HL-60 (cell line): ENCODE data around the gene EPB41L2.

ENCODE experiments used
- DNase-seq, 2 experiments: peaks; one replicate each; pipeline ENCODE4 v3.0.0-alpha.2; 2010 to 2020; ENCODE audit warnings: low read depth in 1 of 2, low spot score in 1 of 2
- H3K27ac ChIP-seq: fragments of 250-450 bp; sonication (Bioruptor Pico); replicated peaks from 2 replicates; pipeline ENCODE4 v1.5.1; 2020; ENCODE audit warnings: mild to moderate bottlenecking, moderate library complexity
- H3K27me3 ChIP-seq: fragments of 250-450 bp; sonication (Bioruptor Pico); 2 replicates; pipeline ENCODE4 v1.5.1; 2021; ENCODE audit warnings: mild to moderate bottlenecking, moderate library complexity; ENCODE audit not compliant: insufficient read depth, poor library complexity, severe bottlenecking
- H3K4me3 ChIP-seq: replicated peaks from 2 replicates; pipeline ENCODE4 v1.5.1; 2011; ENCODE audit warnings: mild to moderate bottlenecking, control low read depth, low read length; ENCODE audit not compliant: insufficient read depth
- CTCF ChIP-seq: IDR thresholded peaks from one replicate; pipeline ENCODE4 v1.5.1; 2011; ENCODE audit warnings: low read length, control low read depth, inconsistent platforms; ENCODE audit not compliant: insufficient read depth
- GABPA ChIP-seq: IDR thresholded peaks from 2 replicates; pipeline ENCODE4 v1.6.1; 2012; ENCODE audit warnings: low read depth
- POLR2AphosphoS5 ChIP-seq: IDR thresholded peaks from 2 replicates; pipeline ENCODE4 v1.6.1; 2012; ENCODE audit warnings: low read depth
- REST ChIP-seq: IDR thresholded peaks from 2 replicates; pipeline ENCODE4 v1.6.1; 2012; ENCODE audit warnings: low read depth; ENCODE audit not compliant: insufficient replicate concordance
- SPI1 ChIP-seq: IDR thresholded peaks from 2 replicates; pipeline ENCODE4 v1.6.1; 2012; ENCODE audit warnings: low read depth, mild to moderate bottlenecking, borderline replicate concordance

EPB41L2 gene

GRCh38 chr6:130964289-130964688, 98.8 kb downstream of the EPB41L2 start:
- H3K4me3 ChIP-seq = no peak overlapping the region
- DNase-seq = no peak
- H3K27me3 ChIP-seq = no peaks in the 10 kb centered on the region
- no peak for TF ChIP-seq GABPA
- H3K27ac ChIP-seq = no peak overlapping the region

- Histone ChIP-seq H3K27ac (no peak overlapping the region), H3K27me3 (no peaks in the 10 kb centered on the region), H3K4me3 (no peak overlapping the region)
- no peak for TF ChIP-seq SPI1
- DNase-seq = no peak
These were observed 100.1 kb downstream of the EPB41L2 start for GRCh38 chr6:130962966-130963365.

GRCh38 chr6:130961148-130961547, 101.9 kb downstream of the EPB41L2 start:
- no peak for TF ChIP-seq CTCF
- TF ChIP-seq POLR2AphosphoS5 = no peak
- no peak for TF ChIP-seq REST
- TF ChIP-seq GABPA = no peak
- TF ChIP-seq SPI1 = no peak
- Histone ChIP-seq H3K27ac (no peak overlapping the region), H3K27me3 (no peaks in the 10 kb centered on the region), H3K4me3 (no peak overlapping the region)
- no peak for DNase-seq

- Histone ChIP-seq H3K4me3 (no peak overlapping the region), H3K27me3 (no peaks in the 10 kb centered on the region)
These were observed 103.1 kb downstream of the EPB41L2 start for GRCh38 chr6:130959951-130960350.

More at GRCh38 chr6:130959951-130960350, 103.1 kb downstream of the EPB41L2 start:
- no peak overlapping the region for H3K27ac ChIP-seq
- DNase-seq = no peak
- TF ChIP-seq CTCF (no peak), POLR2AphosphoS5 (no peak), GABPA (no peak), SPI1 (no peak), REST (no peak)
